GM12872 (cell line): ENCODE data around the gene ARPP21.

Experiments used
- TF ChIP-seq, protein P1 (sequence below): IDR thresholded peaks from 3 replicates; pipeline ENCODE4 v1.5.1; 2011; ENCODE audit warnings: low read depth, mild to moderate bottlenecking, low read length, moderate library complexity; ENCODE audit not compliant: insufficient read depth

The ARPP21 gene

DNA sequence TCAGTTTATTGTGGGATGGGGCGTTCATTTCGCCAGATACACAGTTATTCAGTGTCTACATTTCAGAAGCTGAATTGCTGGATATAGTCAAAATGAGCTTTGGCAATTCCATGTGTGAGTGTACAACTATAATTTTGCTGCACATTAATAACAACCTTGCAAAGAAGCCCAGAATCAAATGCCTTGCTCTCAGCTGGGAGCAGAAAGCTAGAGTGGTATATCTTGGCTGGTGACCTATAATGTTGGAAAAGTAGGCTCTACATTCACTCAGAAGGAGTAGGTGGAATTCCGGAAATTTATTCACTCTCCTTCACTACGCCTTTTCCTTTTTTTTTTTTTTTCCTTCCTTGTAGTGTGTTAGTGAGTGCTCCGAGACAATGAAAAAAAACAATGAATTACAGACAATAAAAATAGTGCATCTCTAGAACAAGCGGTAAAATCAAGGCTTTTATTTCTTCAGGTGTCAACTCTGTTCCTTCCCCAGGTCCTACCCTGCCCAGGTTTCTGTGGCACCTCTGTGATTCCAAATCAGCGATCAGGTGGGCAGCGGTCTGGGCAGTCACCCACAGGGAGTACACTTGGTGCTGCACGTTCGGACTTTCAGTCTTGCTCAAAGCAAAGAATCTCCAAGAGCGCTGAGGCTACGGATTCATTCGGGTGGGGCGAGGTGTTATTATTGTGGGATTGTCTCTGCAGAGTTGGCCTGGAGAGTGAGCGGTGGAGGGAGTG, 910 bp upstream of the ARPP21 start:
- TF ChIP-seq, protein P1, sequence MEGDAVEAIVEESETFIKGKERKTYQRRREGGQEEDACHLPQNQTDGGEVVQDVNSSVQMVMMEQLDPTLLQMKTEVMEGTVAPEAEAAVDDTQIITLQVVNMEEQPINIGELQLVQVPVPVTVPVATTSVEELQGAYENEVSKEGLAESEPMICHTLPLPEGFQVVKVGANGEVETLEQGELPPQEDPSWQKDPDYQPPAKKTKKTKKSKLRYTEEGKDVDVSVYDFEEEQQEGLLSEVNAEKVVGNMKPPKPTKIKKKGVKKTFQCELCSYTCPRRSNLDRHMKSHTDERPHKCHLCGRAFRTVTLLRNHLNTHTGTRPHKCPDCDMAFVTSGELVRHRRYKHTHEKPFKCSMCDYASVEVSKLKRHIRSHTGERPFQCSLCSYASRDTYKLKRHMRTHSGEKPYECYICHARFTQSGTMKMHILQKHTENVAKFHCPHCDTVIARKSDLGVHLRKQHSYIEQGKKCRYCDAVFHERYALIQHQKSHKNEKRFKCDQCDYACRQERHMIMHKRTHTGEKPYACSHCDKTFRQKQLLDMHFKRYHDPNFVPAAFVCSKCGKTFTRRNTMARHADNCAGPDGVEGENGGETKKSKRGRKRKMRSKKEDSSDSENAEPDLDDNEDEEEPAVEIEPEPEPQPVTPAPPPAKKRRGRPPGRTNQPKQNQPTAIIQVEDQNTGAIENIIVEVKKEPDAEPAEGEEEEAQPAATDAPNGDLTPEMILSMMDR: no peak

DNA sequence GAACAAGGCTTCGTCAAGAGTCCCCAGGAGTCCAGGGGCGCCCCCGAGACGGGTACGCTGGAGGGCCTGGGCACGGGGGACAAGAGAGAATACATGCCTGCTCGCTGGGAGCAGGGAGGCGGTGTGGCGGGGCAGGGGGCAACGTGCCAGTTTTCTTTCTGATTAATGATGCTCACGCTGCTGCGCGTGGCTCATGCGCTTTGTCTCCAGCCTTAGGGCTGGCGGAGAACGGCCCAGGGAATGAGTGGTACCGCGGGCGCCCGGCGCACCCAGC, 408 bp upstream of the ARPP21 start:
- TF ChIP-seq, protein P1: no peak

DNA sequence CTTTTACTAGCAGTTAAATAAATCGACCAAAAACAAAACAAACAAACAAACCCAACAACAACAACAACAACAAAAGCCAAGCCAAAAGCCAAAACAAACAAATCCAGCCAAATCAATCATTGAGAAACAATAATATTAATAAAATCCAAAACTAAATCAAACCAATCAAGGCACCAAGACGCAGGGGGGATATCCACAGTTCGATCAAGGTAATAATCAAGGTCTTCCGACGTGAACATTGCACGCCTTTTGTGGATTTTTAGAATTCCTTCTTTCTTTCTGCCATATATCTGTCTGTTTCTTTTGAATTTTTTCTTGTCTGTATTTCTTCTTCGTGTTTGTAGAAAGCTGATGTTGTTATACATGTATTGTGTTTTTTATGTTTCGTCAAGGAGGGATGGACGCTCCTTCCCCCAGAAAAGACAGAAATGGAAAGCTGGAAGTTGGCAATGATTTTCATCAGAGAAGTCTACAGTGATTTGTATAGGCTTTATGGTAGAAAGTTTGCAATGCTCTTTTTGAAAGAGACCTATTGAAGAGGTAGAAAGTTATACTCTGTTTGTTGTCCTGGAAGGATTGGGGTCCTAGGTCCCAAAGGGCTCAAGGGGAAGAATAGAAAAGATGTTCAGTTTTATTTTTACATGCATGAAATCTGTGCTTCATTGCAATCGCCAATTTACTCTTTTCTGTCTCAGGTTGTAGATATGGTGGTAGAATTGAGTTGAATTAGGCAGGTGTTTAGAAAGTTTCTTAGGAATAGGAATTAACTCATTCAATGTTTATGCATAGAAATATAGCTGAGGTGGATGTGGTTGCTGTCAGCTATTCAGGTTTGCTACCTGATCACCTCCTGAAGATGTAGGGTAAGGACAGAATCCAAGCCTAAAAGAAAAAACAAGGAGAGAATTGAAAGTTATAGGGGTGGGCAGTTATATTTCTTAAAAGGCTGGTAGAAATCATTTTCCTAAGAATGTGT, 1.2 kb downstream of the ARPP21 start:
- TF ChIP-seq, protein P1: no peak

DNA sequence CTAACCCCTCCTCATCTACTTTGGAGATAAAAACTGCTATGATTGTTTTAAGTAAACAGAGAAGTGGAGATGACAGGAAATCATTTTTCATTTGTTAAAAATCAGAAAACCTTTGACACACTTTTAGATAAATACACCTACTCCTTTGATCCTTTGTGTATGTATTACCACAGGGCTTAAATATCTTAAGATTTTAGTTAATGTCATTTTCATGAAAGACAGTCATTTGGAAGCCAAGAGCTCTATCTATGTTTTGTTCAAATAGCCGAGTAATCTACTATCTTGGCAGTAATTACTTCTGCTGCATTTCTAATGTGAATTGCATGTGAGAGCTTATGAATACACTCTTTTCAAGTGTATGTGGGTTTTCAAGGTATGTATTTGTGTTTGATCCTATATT, 2.0 kb downstream of the ARPP21 start:
- TF ChIP-seq, protein P1: no peak

DNA sequence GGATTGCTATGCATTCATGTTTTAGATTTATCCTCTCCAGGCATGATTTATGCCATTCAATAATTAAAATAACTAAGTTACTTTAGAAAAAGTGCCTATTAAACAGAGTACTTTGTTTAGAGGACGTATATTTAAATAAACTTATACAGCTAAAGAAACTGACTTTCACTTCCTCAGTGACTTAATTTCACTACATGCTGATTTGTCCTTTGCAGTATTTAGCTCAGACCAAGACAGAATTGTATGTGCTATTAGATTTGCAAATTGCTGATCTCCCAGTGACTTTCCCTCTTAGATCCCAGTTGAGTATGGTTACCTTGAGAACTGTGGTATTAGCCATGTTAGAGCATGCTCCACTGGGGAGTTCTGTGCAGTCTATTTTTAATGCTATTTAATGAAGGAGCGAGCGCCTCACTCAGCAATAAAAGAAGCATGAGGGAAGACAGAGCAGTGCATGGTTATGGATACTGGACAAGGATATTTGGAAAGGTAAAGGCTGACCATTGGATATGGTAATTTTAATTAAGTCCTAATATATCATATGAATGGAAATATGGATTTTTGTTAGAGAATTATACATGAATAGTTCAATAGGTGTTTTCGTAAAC, 2.7 kb downstream of the ARPP21 start:
- TF ChIP-seq, protein P1: no peak

DNA sequence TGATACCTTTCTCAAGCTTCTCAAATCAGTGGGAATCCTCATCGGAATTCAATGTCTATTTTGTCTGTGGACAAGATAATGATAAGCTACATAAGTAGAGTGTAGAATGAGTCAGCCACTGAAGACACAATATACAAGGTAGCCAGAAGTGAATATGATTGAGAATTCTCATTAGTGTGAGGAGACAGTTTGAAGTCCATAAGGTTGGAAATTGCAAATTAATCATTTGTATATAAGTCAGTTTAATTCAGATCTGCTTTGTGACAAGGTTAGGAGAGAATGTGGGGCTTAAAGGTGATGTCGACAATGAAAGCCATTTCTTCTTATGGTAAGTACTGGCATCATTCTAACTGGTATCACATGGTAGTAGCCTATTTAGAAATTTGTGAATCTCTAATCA, 4.2 kb downstream of the ARPP21 start:
- TF ChIP-seq, protein P1: no peak

DNA sequence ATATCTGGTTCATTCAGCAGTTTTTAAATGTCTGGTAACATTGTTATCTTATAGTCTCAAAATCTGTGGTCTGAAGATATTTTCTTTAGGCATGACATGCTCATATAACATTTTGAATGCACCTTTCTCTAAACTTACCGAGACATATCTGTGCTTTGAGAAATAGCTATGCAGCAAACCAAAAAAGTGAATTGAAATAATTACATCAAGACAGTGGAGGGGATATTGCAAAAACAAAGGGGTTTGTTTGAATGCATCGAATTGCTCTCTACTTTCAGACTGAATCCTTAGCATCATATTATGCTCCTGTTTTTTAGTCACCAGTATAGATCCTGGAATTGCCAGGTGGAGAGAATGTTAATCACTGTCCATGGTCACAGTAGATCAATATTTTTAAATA, 5.1 kb downstream of the ARPP21 start:
- TF ChIP-seq, protein P1: no peak
